NCI-H82 treated with DMSO at 0.1 percent for 48 hours (cell line): ENCODE results near the gene FZR1.

Experiments
- DNase-seq: peaks from one replicate; lab custom pipeline; 2025; ENCODE audit not compliant: unreplicated experiment; lab: John Stamatoyannopoulos, UW

The FZR1 gene

GRCh38 chr19:3505598-3506383 is at the start of gene FZR1:
FZR1 (plus strand) TSS chr19:3506311; CDS start chr19:3522990, 16,679 bp downstream.
- peak; percentile 74 for DNase-seq

- no peak for DNase-seq
Observed at GRCh38 chr19:3456925-3457527, 49.1 kb upstream of the FZR1 start.

- no peak for DNase-seq
Observed at GRCh38 chr19:3457528-3458228, 48.4 kb upstream of the FZR1 start.

- no peak for DNase-seq
Observed at GRCh38 chr19:3458229-3459088, 47.7 kb upstream of the FZR1 start.

GRCh38 chr19:3459089-3459881 is 46.8 kb upstream of the FZR1 start:
- DNase-seq = no peak

- DNase-seq = no peak
Observed at GRCh38 chr19:3459965-3460582, 46.0 kb upstream of the FZR1 start.

GRCh38 chr19:3462991-3463713 is 43.0 kb upstream of the FZR1 start:
- no peak for DNase-seq

- DNase-seq = no peak
Observed at GRCh38 chr19:3463714-3464586, 42.2 kb upstream of the FZR1 start.

GRCh38 chr19:3464587-3465235 is 41.4 kb upstream of the FZR1 start:
- no peak for DNase-seq

- DNase-seq = no peak
Observed at GRCh38 chr19:3465552-3465951, 40.6 kb upstream of the FZR1 start.

- DNase-seq = no peak
Observed at GRCh38 chr19:3466635-3467034, 39.5 kb upstream of the FZR1 start.

GRCh38 chr19:3467437-3468198 is 38.5 kb upstream of the FZR1 start:
- DNase-seq = no peak

GRCh38 chr19:3468211-3468610 is 37.9 kb upstream of the FZR1 start:
- no peak for DNase-seq

- no peak for DNase-seq
Observed at GRCh38 chr19:3469638-3470499, 36.2 kb upstream of the FZR1 start.

GRCh38 chr19:3470500-3471128 is 35.5 kb upstream of the FZR1 start:
- DNase-seq = no peak
